SK-N-MC (cell line): ENCODE results near the gene XPO6.

ENCODE experiments used
- DNase-seq: peaks from one replicate; pipeline ENCODE4 v3.0.0-alpha.2; 2011; ENCODE audit warnings: low read depth, low spot score
- H3K27ac ChIP-seq: fragments of 200-600 bp; sonication (generic); 2 replicates; pipeline ENCODE4 v1.5.1; 2016; ENCODE audit warnings: mixed run types
- H3K36me3 ChIP-seq: fragments of 200-600 bp; sonication (generic); 2 replicates; pipeline ENCODE4 v1.6.1; 2017; ENCODE audit warnings: antibody characterized with exemption, low read length, mixed read lengths; ENCODE audit not compliant: insufficient read depth
- H3K4me3 ChIP-seq: fragments of 200-600 bp; sonication (generic); 2 replicates; pipeline ENCODE4 v1.5.1; 2016
- H3K9ac ChIP-seq: fragments of 200-600 bp; sonication (generic); 2 replicates; pipeline ENCODE4 v1.8.0; 2017; ENCODE audit warnings: mixed run types, mixed read lengths; ENCODE audit not compliant: insufficient read length
- H3K9me3 ChIP-seq: fragments of 200-600 bp; sonication (generic); 2 replicates; pipeline ENCODE4 v1.6.1; 2017; ENCODE audit warnings: low read depth, mild to moderate bottlenecking, antibody characterized with exemption, low read length, moderate library complexity, mixed read lengths
- EZH2 ChIP-seq: fragments of 200-600 bp; sonication (generic); IDR thresholded peaks from one replicate; pipeline ENCODE4 v1.6.1; 2017; ENCODE audit warnings: antibody characterized with exemption
- FOXP2 ChIP-seq: optimal IDR thresholded peaks from 2 replicates; pipeline ENCODE3; 2011; ENCODE audit warnings: mild to moderate bottlenecking, moderate library complexity; ENCODE audit not compliant: insufficient read depth; ENCODE audit errors: extremely low read length, control extremely low read depth
- POLR2AphosphoS5 ChIP-seq: IDR thresholded peaks from 2 replicates; pipeline ENCODE4 v1.6.1; 2012; ENCODE audit warnings: mild to moderate bottlenecking, low read depth, low read length, borderline replicate concordance

Gene XPO6

DNA sequence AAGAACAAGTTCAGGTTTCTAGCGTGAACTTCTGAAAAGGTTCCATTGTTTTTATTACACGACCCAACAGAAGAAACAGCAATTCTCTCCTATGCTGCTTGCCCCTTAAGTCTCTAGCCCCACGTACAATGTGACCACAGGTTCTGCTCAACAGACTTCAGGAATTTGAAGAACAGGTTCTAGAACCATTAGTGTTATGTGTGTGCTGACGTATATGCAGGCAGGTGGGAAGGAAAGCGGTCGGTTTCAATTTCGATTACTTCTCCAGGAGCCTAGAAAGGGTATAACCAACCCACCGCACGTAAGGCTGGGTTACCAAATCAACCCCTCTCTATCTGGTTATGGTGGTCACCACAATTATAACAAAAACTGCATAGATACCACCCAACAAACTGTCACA is 39.4 kb downstream of the XPO6 start:
- Histone ChIP-seq H3K4me3 (no peak overlapping the region), H3K36me3 (peaks cover 61% of the 10 kb centered on the region), H3K9me3 (no peaks in the 10 kb centered on the region), H3K9ac (no peak overlapping the region), H3K27ac (no peak overlapping the region)
- TF ChIP-seq FOXP2 = no peak
- no peak for TF ChIP-seq EZH2
- TF ChIP-seq POLR2AphosphoS5 = no peak
- DNase-seq = no peak

DNA sequence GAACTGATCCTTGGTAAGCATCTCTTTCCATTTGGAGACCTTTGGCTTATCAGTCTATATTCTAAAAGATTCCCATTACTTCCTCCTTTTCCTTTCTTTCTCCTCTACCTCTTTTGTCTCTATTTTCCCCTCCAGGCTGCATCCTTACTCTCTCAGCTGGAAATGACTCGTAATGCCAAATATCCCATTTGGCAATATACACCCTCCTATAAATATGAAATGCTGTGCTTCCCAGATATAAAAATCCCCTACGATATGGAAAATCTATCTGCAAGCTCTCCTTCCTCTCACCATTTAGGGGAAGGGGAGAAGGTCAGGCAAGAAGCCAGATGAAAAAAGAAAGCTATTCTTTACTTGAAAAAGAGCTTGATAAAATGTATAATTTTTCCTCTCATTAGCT is 39.9 kb downstream of the XPO6 start:
- Histone ChIP-seq H3K9me3 (no peaks in the 10 kb centered on the region), H3K27ac (no peak overlapping the region), H3K4me3 (no peak overlapping the region), H3K36me3 (peaks cover 61% of the 10 kb centered on the region), H3K9ac (no peak overlapping the region)
- DNase-seq = no peak
- TF ChIP-seq POLR2AphosphoS5 (no peak), FOXP2 (no peak), EZH2 (no peak)

DNA sequence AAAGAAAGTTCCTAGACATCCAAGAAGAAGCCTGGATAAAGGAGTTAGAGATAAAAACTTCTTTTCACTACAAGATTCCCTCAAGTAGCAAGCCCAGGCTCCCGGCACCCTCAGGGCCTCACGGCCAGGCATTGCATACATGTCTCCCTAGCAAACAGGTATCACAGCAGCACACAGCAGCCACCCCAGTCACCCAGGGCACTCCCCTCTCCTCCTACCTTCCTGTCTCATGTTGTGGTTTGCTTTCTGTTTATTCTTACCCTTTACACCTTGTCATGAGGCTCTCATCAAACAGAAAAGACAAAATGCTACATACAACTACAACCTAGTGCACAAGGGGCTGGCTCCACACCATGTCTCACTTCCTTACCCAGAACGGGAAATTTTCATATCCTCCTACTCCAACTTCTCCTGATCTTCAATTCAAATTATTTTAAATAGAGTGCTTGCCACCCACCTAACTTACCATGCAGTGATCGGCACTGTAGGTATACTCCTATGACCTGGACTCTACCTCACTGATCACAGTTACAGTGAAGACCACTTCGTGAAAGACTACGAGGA is 42.7 kb downstream of the XPO6 start:
- Histone ChIP-seq H3K9me3 (no peaks in the 10 kb centered on the region), H3K36me3 (peaks cover 57% of the 10 kb centered on the region), H3K27ac (no peak overlapping the region), H3K4me3 (no peak overlapping the region), H3K9ac (no peak overlapping the region)
- TF ChIP-seq EZH2 = no peak
- DNase-seq = no peak

DNA sequence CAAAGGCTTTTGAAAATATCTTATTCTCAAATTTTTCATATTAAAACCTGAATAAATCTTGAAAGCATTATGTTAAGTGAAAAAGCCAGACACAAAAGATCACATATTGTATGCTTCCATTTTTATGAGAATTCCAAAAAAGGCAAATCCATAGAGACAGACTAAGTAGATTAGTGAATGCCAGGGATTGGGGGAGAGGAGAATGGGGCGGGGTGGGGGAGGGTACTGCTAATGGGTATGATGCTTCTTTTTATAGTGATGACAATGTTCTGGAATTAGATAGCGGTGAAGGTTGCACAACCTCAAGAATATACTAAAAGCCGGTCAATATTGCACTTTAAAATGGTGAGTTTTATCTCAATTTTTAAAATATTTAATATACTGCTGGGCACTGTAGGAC is 44.0 kb downstream of the XPO6 start:
- no peak for DNase-seq
- Histone ChIP-seq H3K9ac (no peak overlapping the region), H3K4me3 (no peak overlapping the region), H3K9me3 (no peaks in the 10 kb centered on the region), H3K27ac (no peak overlapping the region), H3K36me3 (peaks cover 62% of the 10 kb centered on the region)
- TF ChIP-seq FOXP2 (no peak), POLR2AphosphoS5 (no peak), EZH2 (no peak)

DNA sequence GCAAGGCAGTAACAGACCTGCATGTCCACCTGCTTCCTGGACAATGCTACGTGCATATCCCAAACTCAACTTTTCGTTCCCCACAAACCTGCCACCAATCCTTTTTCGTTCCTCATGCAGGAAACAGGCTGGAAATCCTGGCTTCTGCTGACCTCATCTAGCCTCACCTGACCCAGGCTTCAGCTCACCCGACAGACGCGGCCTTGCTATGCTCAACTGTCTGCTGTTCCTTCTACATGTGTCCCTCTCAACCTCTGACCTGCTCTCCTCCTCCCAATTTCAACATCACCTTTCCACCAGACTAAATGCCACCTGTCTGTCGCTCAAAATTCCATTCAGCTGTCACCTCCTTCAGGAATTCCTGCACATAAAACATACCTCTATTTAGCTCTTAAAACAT is 44.5 kb downstream of the XPO6 start:
- Histone ChIP-seq H3K9me3 (no peaks in the 10 kb centered on the region), H3K27ac (no peak overlapping the region), H3K9ac (no peak overlapping the region), H3K36me3 (peaks cover 60% of the 10 kb centered on the region), H3K4me3 (no peak overlapping the region)
- DNase-seq = no peak
- no peak for TF ChIP-seq EZH2
- TF ChIP-seq FOXP2 = no peak
- no peak for TF ChIP-seq POLR2AphosphoS5

DNA sequence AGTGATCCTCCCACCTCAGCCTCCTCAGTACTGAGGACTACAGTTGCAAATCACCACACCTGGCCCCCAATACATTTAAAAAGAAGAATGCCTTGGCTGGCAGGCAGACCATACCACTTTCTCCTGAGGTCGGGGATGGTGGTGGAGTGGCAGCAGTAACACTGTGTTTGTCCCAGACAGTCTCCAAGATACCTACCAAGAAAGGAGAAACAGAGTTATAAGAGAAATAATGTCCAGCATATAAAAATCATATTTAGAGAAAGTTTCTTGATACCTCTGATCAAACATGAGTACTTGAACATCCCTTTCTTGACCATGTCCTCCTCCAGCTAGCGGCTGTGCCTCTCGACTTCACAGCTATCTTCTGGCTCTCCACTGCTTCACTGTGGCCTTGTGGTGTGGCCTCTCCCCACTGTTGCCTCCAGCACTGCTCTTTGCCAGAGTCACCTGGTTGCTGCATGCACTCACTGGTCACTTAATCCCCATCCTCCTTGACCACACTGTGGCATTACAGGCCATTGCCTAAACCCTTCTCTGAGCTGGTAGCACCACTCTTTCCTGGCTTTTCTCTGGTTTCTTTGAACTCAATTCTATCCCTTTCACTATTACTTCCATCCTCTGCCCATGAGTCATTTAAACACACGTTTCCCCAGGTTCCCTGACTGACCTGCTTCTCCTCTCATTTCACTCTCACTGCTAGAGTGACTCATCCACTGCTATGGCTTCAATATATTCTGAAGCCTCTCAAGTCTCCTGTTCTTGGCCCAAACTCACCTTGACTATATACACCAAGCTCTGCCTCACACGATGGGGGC is 45.2 kb downstream of the XPO6 start:
- H3K27ac ChIP-seq = no peak overlapping the region
- no peak for DNase-seq
- TF ChIP-seq POLR2AphosphoS5 (no peak), FOXP2 (no peak), EZH2 (no peak)
- no peak overlapping the region for H3K9ac ChIP-seq
- H3K4me3 ChIP-seq = no peak overlapping the region
- peaks cover 63% of the 10 kb centered on the region for H3K36me3 ChIP-seq
- no peaks in the 10 kb centered on the region for H3K9me3 ChIP-seq

DNA sequence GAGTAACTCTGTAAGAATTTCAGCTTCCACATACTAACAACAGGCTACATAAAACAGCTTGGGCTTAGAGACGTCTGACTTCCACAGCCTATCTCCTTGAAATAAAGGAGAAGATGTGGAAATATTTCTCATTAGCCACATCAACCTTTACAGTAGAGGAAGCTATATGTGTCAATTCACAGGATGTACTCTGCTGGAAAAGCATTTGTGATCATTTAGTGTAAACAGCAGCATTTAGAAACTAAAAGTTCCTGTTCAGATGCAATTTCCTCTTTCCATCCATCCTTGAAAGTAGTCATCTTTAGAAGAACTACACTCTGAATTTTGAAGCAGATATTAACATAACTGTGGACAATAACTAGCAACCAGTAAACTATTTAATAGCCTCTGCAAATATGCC is 46.2 kb downstream of the XPO6 start:
- no peak for TF ChIP-seq POLR2AphosphoS5
- no peak for TF ChIP-seq EZH2
- no peak for TF ChIP-seq FOXP2
- Histone ChIP-seq H3K27ac (peak overlapping the region; percentile 49), H3K36me3 (peaks cover 69% of the 10 kb centered on the region)

DNA sequence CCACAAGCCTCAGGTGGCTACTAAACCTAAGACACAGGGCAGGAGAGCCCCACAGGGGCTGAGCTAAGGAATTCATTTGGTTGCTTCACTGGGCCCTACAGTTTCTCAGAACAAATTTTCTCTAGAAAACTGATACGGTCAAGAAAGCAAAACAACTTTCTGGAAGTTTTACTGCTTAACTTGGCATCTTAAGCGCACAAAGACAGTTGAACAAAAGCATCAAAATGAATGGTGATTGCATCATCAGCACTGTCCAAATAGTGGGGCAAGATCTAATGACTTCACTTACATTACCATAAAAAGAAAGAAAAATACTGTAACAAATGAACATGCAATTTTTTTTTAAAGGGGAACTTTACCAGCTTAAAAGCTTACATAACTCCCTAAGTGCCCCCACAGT is 47.6 kb downstream of the XPO6 start:
- DNase-seq = no peak
- no peaks in the 10 kb centered on the region for H3K9me3 ChIP-seq
- peak overlapping the region; percentile 85 for H3K27ac ChIP-seq
- H3K36me3 ChIP-seq = peaks cover 57% of the 10 kb centered on the region
- peak overlapping the region; percentile 30 for H3K9ac ChIP-seq
- no peak overlapping the region for H3K4me3 ChIP-seq
- TF ChIP-seq POLR2AphosphoS5 = no peak
- no peak for TF ChIP-seq FOXP2
- no peak for TF ChIP-seq EZH2

More for the DNA sequence above, 46.2 kb downstream of the XPO6 start:
- no peak for DNase-seq
- Histone ChIP-seq H3K9ac (no peak overlapping the region), H3K4me3 (no peak overlapping the region), H3K9me3 (no peaks in the 10 kb centered on the region)

DNA sequence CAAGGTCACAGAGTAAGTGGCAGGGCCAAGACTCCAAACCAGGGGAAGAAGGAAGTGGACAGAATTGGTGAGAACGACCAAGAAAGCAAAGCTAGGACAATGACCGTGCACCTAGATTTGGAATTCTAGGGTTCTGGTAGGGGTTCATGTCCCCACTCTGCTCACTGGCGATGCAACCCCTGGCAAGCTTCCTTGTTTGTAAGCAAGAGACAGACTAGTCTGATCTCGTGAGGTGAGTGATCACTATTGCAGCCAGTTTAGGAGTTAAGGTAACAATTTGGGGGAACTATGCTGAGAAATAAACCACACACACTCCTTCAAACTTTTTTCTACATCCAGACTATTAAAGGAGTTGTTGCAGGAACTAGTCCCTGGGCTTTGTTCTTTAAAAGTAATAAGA is 48.1 kb downstream of the XPO6 start:
- Histone ChIP-seq H3K27ac (peak overlapping the region; percentile 85), H3K9me3 (no peaks in the 10 kb centered on the region), H3K9ac (peak overlapping the region; percentile 30), H3K4me3 (no peak overlapping the region), H3K36me3 (peaks cover 53% of the 10 kb centered on the region)
- TF ChIP-seq POLR2AphosphoS5 (no peak), EZH2 (no peak)
- DNase-seq = no peak
